Peyer's patch (tissue), 4 donors: Measurements from ENCODE around the gene DGKI.

ENCODE experiments used
- CTCF ChIP-seq, 6 experiments: fragments of 450-650 bp in 4 of 6; fragments of 200-600 bp in 2 of 6; sonication (generic) in 1 of 6; IDR thresholded peaks; one replicate each; pipeline ENCODE4 v1.5.1; 2017 to 2019; ENCODE audit warnings: antibody characterized with exemption in 6 of 6, mild to moderate bottlenecking in 3 of 6, moderate library complexity in 1 of 6
- POLR2A ChIP-seq, 2 donors: fragments of 450-650 bp; IDR thresholded peaks; one replicate each; pipeline ENCODE4 v1.5.1; 2017; ENCODE audit warnings: antibody characterized with exemption in 2 of 2, mild to moderate bottlenecking in 2 of 2, moderate library complexity in 2 of 2

GRCh38 chr7:137642472-137642871 is 204.3 kb downstream of the DGKI start:
- no peak for TF ChIP-seq POLR2A (IDR thresholded peaks at IDR 0.05)
- TF ChIP-seq CTCF (IDR thresholded peaks at IDR 0.05), result no peak
